NCI-H1105 (cell line): ENCODE results near the gene CEP128.

Experiments used
- DNase-seq: peaks from one replicate; lab custom pipeline; 2025; lab: John Stamatoyannopoulos, UW

Gene CEP128

GRCh38 chr14:80664576-80664975, 277.0 kb downstream of the CEP128 start:
- no peak for DNase-seq

- no peak for DNase-seq
Measured at GRCh38 chr14:80663541-80663940, 278.0 kb downstream of the CEP128 start.

GRCh38 chr14:80659783-80660182, 281.8 kb downstream of the CEP128 start:
- DNase-seq: no peak

- no peak for DNase-seq
Measured at GRCh38 chr14:80658733-80659132, 282.8 kb downstream of the CEP128 start.

GRCh38 chr14:80658155-80658554, 283.4 kb downstream of the CEP128 start:
- no peak for DNase-seq

- DNase-seq: no peak
Measured at GRCh38 chr14:80653956-80654355, 287.6 kb downstream of the CEP128 start.

GRCh38 chr14:80645667-80646413, 295.7 kb downstream of the CEP128 start:
- DNase-seq: no peak

GRCh38 chr14:80644826-80645225, 296.7 kb downstream of the CEP128 start:
- DNase-seq: no peak

- no peak for DNase-seq
Measured at GRCh38 chr14:80638620-80639515, 302.7 kb downstream of the CEP128 start.

GRCh38 chr14:80637756-80638619, 303.6 kb downstream of the CEP128 start:
- no peak for DNase-seq

- DNase-seq: no peak
Measured at GRCh38 chr14:80636071-80636470, 305.5 kb downstream of the CEP128 start.

- no peak for DNase-seq
Measured at GRCh38 chr14:80634106-80634758, 307.3 kb downstream of the CEP128 start.

- DNase-seq: no peak
Measured at GRCh38 chr14:80629606-80630005, 311.9 kb downstream of the CEP128 start.

- no peak for DNase-seq
Measured at GRCh38 chr14:80628547-80628946, 313.0 kb downstream of the CEP128 start.

GRCh38 chr14:80627745-80628144, 313.8 kb downstream of the CEP128 start:
- no peak for DNase-seq

- DNase-seq: no peak
Measured at GRCh38 chr14:80624581-80624980, 317.0 kb downstream of the CEP128 start.

- DNase-seq: no peak
Measured at GRCh38 chr14:80621701-80622100, 319.8 kb downstream of the CEP128 start.

- no peak for DNase-seq
Measured at GRCh38 chr14:80620434-80620833, 321.1 kb downstream of the CEP128 start.

- DNase-seq: no peak
Measured at GRCh38 chr14:80618751-80619329, 322.7 kb downstream of the CEP128 start.

- DNase-seq: no peak
Measured at GRCh38 chr14:80615831-80616230, 325.7 kb downstream of the CEP128 start.

- DNase-seq: no peak
Measured at GRCh38 chr14:80609055-80609454, 332.5 kb downstream of the CEP128 start.
